ENCODE results near the gene KAZN. TPM values are rescaled to one million over a fixed set of nuclear protein-coding genes. Genes with fewer than 3 reads are reported as not detected.

Gene KAZN
- total and polyA plus RNA-seq, 2 of the 8 experiments (the other 6 are each of a cell fraction or from before 2014, with no cell fraction given) = 3.7 to 11.8 TPM

DNA sequence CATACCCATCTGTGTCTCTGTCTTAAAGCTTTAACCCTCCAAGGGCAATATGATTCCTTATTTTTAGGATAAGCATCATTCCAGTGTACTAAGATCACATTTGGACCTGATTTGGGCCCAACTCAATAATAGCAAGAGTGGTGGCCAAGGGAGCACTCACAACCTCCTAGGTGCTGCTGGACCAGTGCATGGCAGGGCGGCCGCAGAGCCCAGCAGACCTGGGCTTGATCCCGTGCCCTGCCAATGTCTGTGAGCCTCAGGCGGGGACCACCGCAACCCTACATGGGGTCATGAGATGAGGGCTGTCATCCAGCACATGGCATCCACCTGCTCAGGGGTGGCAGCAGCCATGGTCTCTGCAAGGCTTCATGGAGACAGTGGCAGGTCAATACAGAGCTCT is 353.3 kb downstream of the KAZN start:
- H3K14ac ChIP-seq (ENCODE audit: insufficient read length) = no peak overlapping the region
- H3K4me3 ChIP-seq (ENCODE audit: extremely low read depth in 1 of 4, insufficient read depth in 2 of 4, low read depth in 3 of 4, low read length in 4 of 4) = no peak overlapping the region
- no peaks in the 10 kb centered on the region for H3K27me3 ChIP-seq (replicated peaks in 1 of 4; ENCODE audit: control insufficient read depth in 3 of 4, extremely low read depth in 1 of 4, insufficient read depth in 3 of 4, low read length in 3 of 4)
- no peak overlapping the region for H3K27ac ChIP-seq (ENCODE audit: low read depth, low read length)
- no peak overlapping the region for H3K23ac ChIP-seq (ENCODE audit: insufficient read length)
- H3K79me1 ChIP-seq (ENCODE audit: low read depth, low read length) = no peaks in the 10 kb centered on the region
- no peaks in the 10 kb centered on the region for H4K20me1 ChIP-seq (replicated peaks in 1 of 2; ENCODE audit: control insufficient read depth in 1 of 2, insufficient read depth in 2 of 2, low read length in 2 of 2)
- no peak overlapping the region for H3K4me2 ChIP-seq (ENCODE audit: insufficient read depth in 1 of 2, low read depth in 2 of 2, low read length in 2 of 2)
- no peak overlapping the region for H2BK15ac ChIP-seq (ENCODE audit: low read length)
- no peak overlapping the region for H2BK5ac ChIP-seq (ENCODE audit: low read depth, low read length)
- no peaks in the 10 kb centered on the region for H3K23me2 ChIP-seq (ENCODE audit: low read depth, low read length)
- WGBS, 2 experiments (ENCODE audit: extremely low coverage in 1 of 2, insufficient coverage in 1 of 2, insufficient read length in 1 of 2, insufficient replicate concordance in 2 of 2, low coverage in 1 of 2, low lambda C conversion rate in 2 of 2, missing lambda C conversion rate in 1 of 2) = 81% methylated on average over 5 of the region's 5 CpGs; no CpG with 5 or more reads in 1 of the 2 experiments
- ChIA-PET POLR2A (ENCODE audit: partially characterized antibody) (interaction anchor here (0.7 kb wide), 1 partner anchor 10 kb away, joined by 3 read pairs; no protein-coding TSS in a partner anchor), CTCF (ENCODE audit: partially characterized antibody) (interaction anchor here (0.7 to 1.1 kb wide), 3 partner anchors 32 to 343 kb away, joined by 3 read pairs; no protein-coding TSS in a partner anchor)
- H3K79me2 ChIP-seq (ENCODE audit: control insufficient read depth in 1 of 2, insufficient read depth in 2 of 2, low read length in 2 of 2) = no peaks in the 10 kb centered on the region; a peak in 1 of 4 replicates
- H2BK20ac ChIP-seq (ENCODE audit: low read length) = no peak overlapping the region
- H2AFZ ChIP-seq (ENCODE audit: low read length) = no peak overlapping the region
- H2BK120ac ChIP-seq (replicated peaks; ENCODE audit: low read depth, low read length) = no peak overlapping the region
- no peak overlapping the region for H4K8ac ChIP-seq (ENCODE audit: extremely low read depth, insufficient read depth, low read length)
- no peak overlapping the region for H4K91ac ChIP-seq (replicated peaks; ENCODE audit: insufficient read length, low read length)
- H3K4ac ChIP-seq (replicated peaks; ENCODE audit: insufficient read length, low read depth, low read length) = no peak overlapping the region
- peaks cover 0 to 7% of the 10 kb centered on the region in 2 experiments; a peak in 2 of 4 replicates for H3K9me3 ChIP-seq (ENCODE audit: insufficient read depth in 2 of 2, low read depth in 1 of 2, low read length in 1 of 2)
- H2AK5ac ChIP-seq (ENCODE audit: low read depth, low read length) = no peak overlapping the region
- no peak overlapping the region for H2BK12ac ChIP-seq (ENCODE audit: low read depth, low read length)
- H3K36me3 ChIP-seq (ENCODE audit: control insufficient read depth in 2 of 4, insufficient read depth in 4 of 4, low read length in 3 of 4) = no peaks in the 10 kb centered on the region
- no peak overlapping the region for H3K9ac ChIP-seq (replicated peaks in 1 of 4; ENCODE audit: extremely low read depth in 1 of 4, low read depth in 3 of 4, low read length in 3 of 4)
- no peak overlapping the region for H4K5ac ChIP-seq (ENCODE audit: insufficient read length, low read depth, low read length)
- no peak for DNase-seq (ENCODE audit: low read depth in 1 of 2, low spot score in 2 of 2)
- no peak overlapping the region for H3K18ac ChIP-seq (ENCODE audit: extremely low read depth, low read length)
- FAIRE-seq = no peak
- no peak overlapping the region for H3K56ac ChIP-seq (replicated peaks; ENCODE audit: insufficient read length, low read depth, low read length)
- no peak for TF ChIP-seq RFX5 (IDR thresholded peaks at IDR 0.05; ENCODE audit: borderline replicate concordance, low read depth, low read length)
- no peak for TF ChIP-seq BACH1 (IDR thresholded peaks at IDR 0.05; ENCODE audit: low read length)
- no peak for TF ChIP-seq CBX8 (IDR thresholded peaks at IDR 0.05; ENCODE audit: borderline replicate concordance, low read depth, low read length)
- TF ChIP-seq EZH2 (IDR thresholded peaks at IDR 0.05; ENCODE audit: low read depth, low read length, severe bottlenecking) = no peak
- TF ChIP-seq KDM1A (IDR thresholded peaks at IDR 0.05; ENCODE audit: borderline replicate concordance, low read length) = no peak
- no peak for TF ChIP-seq SP4 (IDR thresholded peaks at IDR 0.05; ENCODE audit: low read length)
- TF ChIP-seq TAF7 (optimal IDR thresholded peaks at IDR 0.05; ENCODE audit: borderline replicate concordance, low read depth, low read length) = no peak
- no peak for TF ChIP-seq ASH2L (IDR thresholded peaks at IDR 0.05; ENCODE audit: low read length)
- no peak for TF ChIP-seq CBX5 (IDR thresholded peaks at IDR 0.05; ENCODE audit: low read depth, low read length)
- H3K4me1 ChIP-seq (replicated peaks in 1 of 4; ENCODE audit: control insufficient read depth in 3 of 4, insufficient read depth in 4 of 4, low read length in 3 of 4) = peaks cover 3 to 16% (median 9%) of the 10 kb centered on the region in 4 experiments; a peak in 6 of 7 replicates
